GM18951 (cell line): ENCODE data around the gene APMAP.

Source experiments
- POLR2A ChIP-seq: IDR thresholded peaks from 4 replicates; pipeline ENCODE4 v1.6.1; 2011; ENCODE audit warnings: mild to moderate bottlenecking; ENCODE audit not compliant: insufficient read length, insufficient read depth; ENCODE audit errors: extremely low read depth
- in situ Hi-C: fragments of 300-500 bp; cut with MboI; formaldehyde crosslinking; loops from one replicate; pipeline ENCODE4 v1.12.0; 2022; ENCODE audit warnings: low sequenced_read_pairs, mixed read lengths, inconsistent platforms; ENCODE audit not compliant: unreplicated experiment

APMAP gene

DNA sequence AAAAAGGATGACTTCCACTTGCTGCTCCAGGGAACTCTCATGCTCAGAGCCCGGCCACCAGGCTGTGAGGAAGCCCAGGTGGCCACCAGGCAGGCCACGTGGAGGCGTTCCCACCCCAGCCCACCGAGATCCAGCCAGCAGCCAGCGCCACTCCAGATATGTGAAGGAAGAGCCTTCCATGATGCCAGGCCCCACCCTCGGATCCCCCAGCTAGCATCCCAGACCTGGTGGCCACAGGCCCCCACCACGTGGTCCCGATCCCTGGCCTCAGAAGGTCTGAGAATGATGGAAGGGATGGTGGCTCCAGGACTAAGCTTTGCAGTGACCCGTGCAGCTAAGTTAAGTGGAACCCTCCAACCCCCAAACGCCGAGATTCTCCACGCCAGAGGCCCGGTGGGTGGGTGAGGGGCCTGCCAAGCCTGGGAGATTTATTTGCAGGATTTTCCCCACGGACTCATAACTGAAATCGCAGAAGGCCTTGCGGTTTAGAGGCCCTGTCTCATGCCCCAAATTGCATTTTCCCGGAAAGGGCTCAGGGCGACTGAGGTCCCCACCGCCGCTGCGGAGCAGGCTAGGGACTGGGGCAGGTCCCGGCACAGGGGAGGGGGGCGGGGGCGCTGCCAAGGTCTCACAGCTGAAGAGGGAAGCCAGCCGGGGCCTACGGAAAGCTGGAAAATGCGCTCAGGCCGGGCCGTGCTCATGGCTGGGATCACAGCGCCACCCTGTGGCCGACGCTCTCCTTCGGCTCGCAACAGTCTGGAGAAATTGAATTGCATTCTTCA, 74.6 kb downstream of the APMAP start:
- TF ChIP-seq POLR2A, result no peak
- in situ Hi-C loops, result loop anchor here (10.0 kb wide), 2 partner anchors 83 to 123 kb away; no protein-coding TSS in a partner anchor

DNA sequence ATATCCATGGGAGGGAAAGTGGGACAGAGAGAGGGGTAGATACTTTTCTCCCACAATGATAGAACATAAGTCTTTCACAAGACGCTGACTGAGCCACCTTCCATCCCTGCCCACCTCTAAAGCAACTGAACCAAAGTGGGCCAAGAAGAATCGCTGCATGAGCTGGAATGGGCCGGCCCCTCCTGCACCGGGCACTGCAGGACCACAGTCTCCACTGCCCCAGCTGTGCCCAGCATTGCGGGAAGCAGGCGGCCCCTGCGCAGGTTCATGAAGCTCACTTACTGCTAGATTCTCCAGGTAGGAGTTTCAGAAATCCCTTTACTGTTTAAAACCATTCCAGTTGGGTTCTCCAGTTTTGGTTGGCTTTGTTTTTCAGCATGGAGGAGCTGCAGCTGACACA, 75.5 kb downstream of the APMAP start:
- in situ Hi-C loops, result loop anchor here (10.0 kb wide), 2 partner anchors 82 to 122 kb away; no protein-coding TSS in a partner anchor
- no peak for TF ChIP-seq POLR2A

DNA sequence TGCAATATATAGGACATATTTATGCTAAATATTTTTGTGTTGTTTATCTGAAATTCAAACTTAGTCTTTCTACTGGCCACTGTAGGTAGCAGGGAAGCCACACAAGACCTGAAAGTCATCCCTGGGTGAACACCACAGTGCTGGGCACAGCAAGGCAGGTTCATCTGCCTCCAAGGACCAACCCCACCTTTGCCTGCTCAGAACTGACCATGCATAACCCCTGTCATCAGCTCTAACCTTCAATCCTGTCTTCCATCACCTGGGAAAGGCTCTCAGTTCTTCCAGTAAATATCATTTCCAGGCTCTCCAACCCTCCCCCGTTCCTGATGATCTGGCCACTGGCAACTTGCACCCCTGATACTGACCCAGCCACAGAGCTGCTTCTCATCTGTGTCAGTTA, 76.1 kb downstream of the APMAP start:
- in situ Hi-C loops, result loop anchor here (10.0 kb wide), 2 partner anchors 82 to 122 kb away; no protein-coding TSS in a partner anchor
- no peak for TF ChIP-seq POLR2A

- no peak for TF ChIP-seq POLR2A
- in situ Hi-C loops, result loop anchor here (10.0 kb wide), 2 partner anchors 81 to 121 kb away; no protein-coding TSS in a partner anchor
Observed at GRCh38 chr20:24915892-24916291, 76.7 kb downstream of the APMAP start.

DNA sequence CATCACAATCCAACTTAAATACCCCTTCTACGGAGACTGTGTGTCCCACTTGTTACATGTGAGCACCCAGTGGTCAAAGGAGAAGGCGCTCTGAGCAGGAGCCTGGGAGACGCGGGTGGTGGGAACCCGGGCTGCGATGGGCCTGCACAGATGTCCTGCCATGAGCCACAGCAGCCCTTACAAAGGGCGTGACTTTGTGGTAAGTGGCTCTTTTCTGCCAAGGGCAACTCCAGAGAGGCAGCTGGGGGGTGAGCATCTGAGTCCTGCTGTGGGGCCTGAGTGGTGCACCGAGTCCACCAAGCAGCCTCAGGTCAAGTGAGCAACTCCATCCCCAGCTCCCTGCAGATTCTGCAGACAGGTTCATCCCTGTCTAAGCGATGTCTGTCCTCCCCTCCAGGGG, 77.1 kb downstream of the APMAP start:
- in situ Hi-C loops, result loop anchor here (10.0 kb wide), 2 partner anchors 81 to 121 kb away; no protein-coding TSS in a partner anchor
- TF ChIP-seq POLR2A, result no peak

- TF ChIP-seq POLR2A, result no peak
- in situ Hi-C loops, result loop anchor here (10.0 kb wide), 2 partner anchors 80 to 120 kb away; no protein-coding TSS in a partner anchor
Observed at GRCh38 chr20:24914388-24915241, 77.9 kb downstream of the APMAP start.

GRCh38 chr20:24913076-24913628, 79.4 kb downstream of the APMAP start:
- in situ Hi-C loops, result loop anchor here (10.0 kb wide), 2 partner anchors 78 to 118 kb away; no protein-coding TSS in a partner anchor
- TF ChIP-seq POLR2A, result no peak
